A549 (cell line): ENCODE results near the gene GTF3C1. TPM values are rescaled to one million over a fixed set of nuclear protein-coding genes. Genes with fewer than 3 reads are reported as not detected.

Experiments used
- ATAC-seq, 2 experiments: fragments of 200-7000 bp in 1 of 2; fragments of >200 bp in 1 of 2; cut with Nextera tagmentation in 1 of 2; cut with Tn5 transposase in 1 of 2; 3 replicates each; pipeline versions ENCODE4 v1.8.0 to v1.9.1; 2018 to 2020; ENCODE audit warnings: mild to moderate bottlenecking in 1 of 2, moderate library complexity in 1 of 2
- CTCF ChIA-PET: fragments of 300-600 bp; sonication (Branson Sonifier 250); formaldehyde crosslinking; extraction: SDS; loops from one replicate; lab custom pipeline; 2021; ENCODE audit warnings: antibody characterized with exemption, inconsistent platforms; lab: Yijun Ruan, JAX
- POLR2A ChIA-PET: fragments of 350-600 bp; formaldehyde crosslinking; extraction: SDS; loops from one replicate; lab custom pipeline; 2021; ENCODE audit warnings: antibody characterized with exemption, inconsistent platforms; lab: Yijun Ruan, JAX
- DNase-seq, 2 experiments: peaks; one replicate each; pipeline versions ENCODE4 v3.0.0 to v3.0.0-alpha.2; 2011 to 2016; ENCODE audit warnings: low read depth in 1 of 2, low spot score in 1 of 2
- FAIRE-seq: peaks from 2 replicates; lab custom pipeline; 2011; peaks lifted over from hg19 to GRCh38; lab: Jason Lieb, UNC
- H3K27ac ChIP-seq, 2 experiments: fragments of >200 bp; sonication (Bioruptor Twin); formaldehyde crosslinking; 3 replicates each; pipeline ENCODE4 v1.5.1; 2016 to 2017
- H3K4me1 ChIP-seq: fragments of >200 bp; sonication (Bioruptor Twin); formaldehyde crosslinking; 3 replicates; pipeline ENCODE4 v1.6.1; 2016
- H3K4me2 ChIP-seq: fragments of >200 bp; sonication (Bioruptor Twin); formaldehyde crosslinking; 3 replicates; pipeline ENCODE4 v1.6.1; 2016
- H3K4me3 ChIP-seq: fragments of >200 bp; sonication (Bioruptor Twin); formaldehyde crosslinking; 3 replicates; pipeline ENCODE4 v1.5.1; 2016
- H3K9me3 ChIP-seq: fragments of >200 bp; sonication (Bioruptor Twin); formaldehyde crosslinking; 3 replicates; pipeline ENCODE4 v1.6.1; 2016
- BHLHE40 ChIP-seq: IDR thresholded peaks from 2 replicates; pipeline ENCODE4 v1.6.1; 2012; ENCODE audit warnings: low read depth, low read length, inconsistent platforms
- CBX2 ChIP-seq: fragments of 200-600 bp; sonication (generic); IDR thresholded peaks from 2 replicates; pipeline ENCODE4 v1.6.1; 2016; ENCODE audit warnings: low read depth, mild to moderate bottlenecking, borderline replicate concordance
- EP300 ChIP-seq, 2 experiments: fragments of >200 bp; sonication (Bioruptor Twin); formaldehyde crosslinking; IDR thresholded peaks; 2 replicates in 1 of 2; 3 replicates in 1 of 2; pipeline ENCODE4 v1.6.1; 2016 to 2017
- ESRRA ChIP-seq: fragments of 150-350 bp; IDR thresholded peaks from 2 replicates; pipeline ENCODE4 v1.6.1; 2014; ENCODE audit warnings: mild to moderate bottlenecking, low read length, borderline replicate concordance
- GATA3 ChIP-seq: IDR thresholded peaks from 2 replicates; pipeline ENCODE4 v1.6.1; 2012; ENCODE audit warnings: borderline replicate concordance
- HEYL ChIP-seq: fragments of 250-450 bp; sonication (Bioruptor Pico); IDR thresholded peaks from 2 replicates; pipeline ENCODE4 v1.8.0; 2021; ENCODE audit warnings: mild to moderate bottlenecking, moderate library complexity
- HOXB5 ChIP-seq: fragments of 250-450 bp; sonication (Bioruptor Pico); IDR thresholded peaks from 2 replicates; pipeline ENCODE4 v1.5.0; 2020; ENCODE audit warnings: mild to moderate bottlenecking, moderate library complexity
- KDM1A ChIP-seq: fragments of 200-600 bp; sonication (generic); IDR thresholded peaks from 2 replicates; pipeline ENCODE4 v1.6.1; 2016; ENCODE audit warnings: low read depth, mild to moderate bottlenecking
- KDM5A ChIP-seq: fragments of 200-600 bp; sonication (generic); IDR thresholded peaks from 2 replicates; pipeline ENCODE4 v1.6.1; 2016; ENCODE audit warnings: antibody characterized with exemption, mild to moderate bottlenecking
- MAZ ChIP-seq: fragments of 150-350 bp; IDR thresholded peaks from 2 replicates; pipeline ENCODE4 v1.6.1; 2014; ENCODE audit warnings: antibody characterized with exemption, low read depth, low read length, borderline replicate concordance
- MYC ChIP-seq: IDR thresholded peaks from 2 replicates; pipeline ENCODE4 v1.6.1; 2012; ENCODE audit warnings: mild to moderate bottlenecking, inconsistent platforms, low read length, improper control_type of control experiment, borderline replicate concordance
- NPAS2 ChIP-seq: fragments of 250-450 bp; sonication (Bioruptor Pico); IDR thresholded peaks from 2 replicates; pipeline ENCODE4 v1.8.0; 2022; ENCODE audit warnings: mild to moderate bottlenecking, moderate library complexity, borderline replicate concordance
- POLR2A ChIP-seq: IDR thresholded peaks from 2 replicates; pipeline ENCODE4 v1.6.1; 2012; ENCODE audit warnings: mild to moderate bottlenecking, low read length
- POLR2AphosphoS2 ChIP-seq: conservative IDR thresholded peaks from 2 replicates; pipeline ENCODE4 v1.6.1; 2012; ENCODE audit warnings: low read length, improper control_type of control experiment, inconsistent platforms
- RARB ChIP-seq: fragments of 250-450 bp; sonication (Bioruptor Pico); IDR thresholded peaks from 2 replicates; pipeline ENCODE4 v1.8.0; 2021; ENCODE audit warnings: mild to moderate bottlenecking, moderate library complexity
- RNF2 ChIP-seq: fragments of 200-600 bp; sonication (generic); IDR thresholded peaks from 2 replicates; pipeline ENCODE4 v1.6.1; 2016; ENCODE audit warnings: low read depth, mild to moderate bottlenecking, antibody characterized with exemption, moderate library complexity, borderline replicate concordance
- SREBF2 ChIP-seq: fragments of 450-650 bp; IDR thresholded peaks from 2 replicates; pipeline ENCODE4 v1.6.1; 2014; ENCODE audit warnings: mild to moderate bottlenecking, moderate library complexity
- TFCP2L1 ChIP-seq: fragments of 250-450 bp; sonication (Bioruptor Pico); IDR thresholded peaks from 2 replicates; pipeline ENCODE4 v1.5.0; 2021; ENCODE audit warnings: mild to moderate bottlenecking
- TP53 ChIP-seq: fragments of 250-450 bp; sonication (Bioruptor Pico); IDR thresholded peaks from 2 replicates; pipeline ENCODE4 v1.5.0; 2021; ENCODE audit warnings: mild to moderate bottlenecking, moderate library complexity
- WGBS: methylation state at CpG from one replicate; pipeline ENCODE4 v1.1.6; 2017; ENCODE audit errors: missing lambda C conversion rate; 5-methylcytosine and 5-hydroxymethylcytosine counted together
- polyA plus RNA-seq, 4 experiments: library from polyadenylated mRNA; depleted of rRNA in 3 of 4; stranded (reverse); fragments of >200 nt; fragmentation: RNase III in 1 of 4; extraction: RNeasy Plus Mini Kit Qiagen cat#74134 plus additional on column Dnase treatment in 1 of 4; gene quantifications; 2 replicates in 3 of 4; 3 replicates in 1 of 4; pipeline ENCODE4 v1.2.3, GENCODE V29; 2011 to 2017
- TF ChIP-seq, protein P1 (sequence below): fragments of >200 bp; sonication (Bioruptor Twin); formaldehyde crosslinking; IDR thresholded peaks from 2 replicates; pipeline ENCODE4 v1.6.1; 2016
- TF ChIP-seq, protein P2 (sequence below): IDR thresholded peaks from 2 replicates; pipeline ENCODE4 v1.6.1; 2012
- TF ChIP-seq, protein P3 (sequence below): IDR thresholded peaks from 2 replicates; pipeline ENCODE4 v1.6.1; 2012; ENCODE audit warnings: low read depth, borderline replicate concordance

The GTF3C1 gene
- polyA plus RNA-seq, 2 of the 4 experiments (the other 2 are of a cell fraction), result 41.6 to 54.2 TPM

DNA sequence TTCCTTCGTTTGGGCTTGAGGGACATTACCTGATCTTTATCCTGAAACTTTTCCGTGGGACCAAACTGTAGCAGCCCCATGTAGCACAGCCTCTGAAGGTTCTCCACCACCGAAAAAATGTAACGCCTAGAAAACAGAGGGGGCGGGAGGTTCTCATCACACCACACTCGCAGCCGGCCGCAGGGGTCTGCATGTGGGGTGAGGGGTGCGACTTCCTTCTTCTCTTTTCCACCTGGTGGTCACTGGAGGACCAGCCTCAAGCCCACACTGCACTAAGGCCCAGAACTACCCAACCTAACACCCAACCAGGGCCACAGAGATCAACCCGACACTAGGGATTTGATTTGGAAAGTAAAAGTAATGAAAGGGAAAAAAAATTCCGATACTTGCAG is 57.1 kb downstream of the GTF3C1 start:
- DNase-seq (no peak), ATAC-seq (no peak), FAIRE-seq (no peak)
- Histone ChIP-seq H3K27ac (no peak overlapping the region), H3K4me3 (no peak overlapping the region), H3K4me1 (no peaks in the 10 kb centered on the region), H3K9me3 (no peaks in the 10 kb centered on the region), H3K4me2 (no peak overlapping the region)
- CTCF ChIA-PET, result no interaction called here
- WGBS, result 94% methylated on average over 11 of the region's 11 CpGs
- POLR2A ChIA-PET, result no interaction called here
- TF ChIP-seq RNF2 (no peak), RARB (CRISPR knock-in tag) (no peak), GATA3 (no peak), POLR2A (no peak), KDM1A (no peak), HOXB5 (CRISPR knock-in tag) (no peak), MAZ (no peak), NPAS2 (CRISPR knock-in tag) (no peak), POLR2AphosphoS2 (no peak), KDM5A (no peak), HEYL (no peak), CBX2 (no peak)
- TF ChIP-seq, protein P1, sequence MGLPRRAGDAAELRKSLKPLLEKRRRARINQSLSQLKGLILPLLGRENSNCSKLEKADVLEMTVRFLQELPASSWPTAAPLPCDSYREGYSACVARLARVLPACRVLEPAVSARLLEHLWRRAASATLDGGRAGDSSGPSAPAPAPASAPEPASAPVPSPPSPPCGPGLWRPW, result no peak
- TF ChIP-seq, protein P2, sequence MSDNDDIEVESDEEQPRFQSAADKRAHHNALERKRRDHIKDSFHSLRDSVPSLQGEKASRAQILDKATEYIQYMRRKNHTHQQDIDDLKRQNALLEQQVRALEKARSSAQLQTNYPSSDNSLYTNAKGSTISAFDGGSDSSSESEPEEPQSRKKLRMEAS, result no peak
- TF ChIP-seq, protein P3, sequence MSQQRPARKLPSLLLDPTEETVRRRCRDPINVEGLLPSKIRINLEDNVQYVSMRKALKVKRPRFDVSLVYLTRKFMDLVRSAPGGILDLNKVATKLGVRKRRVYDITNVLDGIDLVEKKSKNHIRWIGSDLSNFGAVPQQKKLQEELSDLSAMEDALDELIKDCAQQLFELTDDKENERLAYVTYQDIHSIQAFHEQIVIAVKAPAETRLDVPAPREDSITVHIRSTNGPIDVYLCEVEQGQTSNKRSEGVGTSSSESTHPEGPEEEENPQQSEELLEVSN, result no peak
- TF ChIP-seq, all 56 proteins: peak for 0

DNA sequence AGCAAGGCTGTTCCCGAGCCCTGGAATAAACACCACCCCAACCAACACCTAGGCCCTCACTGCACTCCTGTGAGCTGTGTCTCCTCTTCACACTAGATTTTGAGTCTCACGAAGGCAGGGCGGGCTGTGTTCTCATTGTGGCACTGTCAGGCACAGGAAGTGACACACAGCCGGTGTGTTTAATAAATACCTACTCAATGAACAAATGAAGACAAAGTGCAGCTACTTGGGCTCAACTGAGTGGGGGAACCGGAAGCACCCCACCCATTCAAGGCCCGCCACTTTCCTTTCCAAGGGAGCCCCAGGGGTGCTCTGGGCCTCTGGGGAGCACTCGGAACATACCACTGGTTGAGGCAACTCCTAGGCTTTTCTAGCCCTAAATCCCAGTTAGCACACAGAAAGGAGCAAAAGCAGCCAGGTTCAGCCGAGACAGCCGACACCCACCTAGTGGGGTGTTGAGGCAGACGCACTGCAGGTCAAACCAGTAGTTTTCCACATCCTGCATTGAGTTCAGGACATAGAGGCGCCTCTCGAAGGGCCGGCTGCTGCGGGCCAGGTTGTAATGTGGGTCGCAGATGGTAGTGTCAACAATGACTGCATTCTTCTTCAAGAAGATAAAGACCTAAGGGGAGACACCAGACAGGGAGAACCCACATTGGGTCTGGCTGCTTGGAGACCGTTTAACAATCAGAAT is 57.7 kb downstream of the GTF3C1 start:
- WGBS, result 91% methylated on average over 16 of the region's 16 CpGs
- CTCF ChIA-PET, result interaction anchor here (1.2 kb wide), 1 partner anchor 578 kb away, joined by 3 read pairs; no protein-coding TSS in a partner anchor

DNA sequence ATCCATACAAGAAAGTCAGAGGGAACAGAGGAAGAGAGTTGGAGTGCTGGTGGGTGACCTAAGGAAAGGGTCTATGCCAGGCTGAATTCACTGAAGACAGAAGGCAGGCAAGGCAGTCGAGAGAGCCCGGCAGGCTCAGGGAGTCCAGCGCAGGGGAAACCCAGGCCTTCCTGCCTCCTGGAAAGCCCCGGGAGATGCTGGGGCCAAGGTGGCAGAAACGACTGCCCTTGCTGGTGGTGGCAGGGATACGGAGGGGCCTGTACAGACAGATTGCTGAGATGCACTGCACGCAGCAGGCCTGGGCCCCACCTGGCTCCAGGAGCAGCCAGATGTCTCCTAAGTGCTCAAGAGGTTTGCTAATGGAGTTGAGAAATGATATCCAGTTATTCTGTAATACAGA is 59.8 kb downstream of the GTF3C1 start:
- ATAC-seq (no peak), DNase-seq (no peak), FAIRE-seq (no peak)
- no peaks in the 10 kb centered on the region for H3K9me3 ChIP-seq
- TF ChIP-seq TFCP2L1 (CRISPR knock-in tag) (no peak), TP53 (CRISPR knock-in tag) (no peak), SREBF2 (no peak), BHLHE40 (no peak), MYC (no peak)
- TF ChIP-seq, protein P1, result no peak
- H3K4me1 ChIP-seq, result no peaks in the 10 kb centered on the region
- ChIA-PET CTCF (no interaction called here), POLR2A (no interaction called here)
- WGBS, result 86% methylated on average over 7 of the region's 7 CpGs
- no peak overlapping the region for H3K4me3 ChIP-seq
- no peak overlapping the region for H3K4me2 ChIP-seq
- H3K27ac ChIP-seq, result no peak overlapping the region

More for the DNA sequence above, 57.7 kb downstream of the GTF3C1 start:
- DNase-seq (no peak), FAIRE-seq (no peak), ATAC-seq (no peak)
- H3K4me3 ChIP-seq, result no peak overlapping the region
- no peaks in the 10 kb centered on the region for H3K4me1 ChIP-seq
- no peak overlapping the region for H3K27ac ChIP-seq
- no peaks in the 10 kb centered on the region for H3K9me3 ChIP-seq
- no peak overlapping the region for H3K4me2 ChIP-seq
- TF ChIP-seq ESRRA (no peak), EP300 (IDR thresholded peaks at IDR 0.05) (no peak)
- POLR2A ChIA-PET, result no interaction called here
